ENCODE measurements around the gene AP3B1. TPM values are rescaled to one million over a fixed set of nuclear protein-coding genes. Genes with fewer than 3 reads are reported as not detected.
"Not testable (repeated sequence)": the region's sequence is repeated elsewhere in the genome, so short reads cannot be mapped to it uniquely, and the experiment has no call there.

AP3B1 gene
- total RNA-seq, 1 donor from 2014 or later, result 40.9 TPM

DNA sequence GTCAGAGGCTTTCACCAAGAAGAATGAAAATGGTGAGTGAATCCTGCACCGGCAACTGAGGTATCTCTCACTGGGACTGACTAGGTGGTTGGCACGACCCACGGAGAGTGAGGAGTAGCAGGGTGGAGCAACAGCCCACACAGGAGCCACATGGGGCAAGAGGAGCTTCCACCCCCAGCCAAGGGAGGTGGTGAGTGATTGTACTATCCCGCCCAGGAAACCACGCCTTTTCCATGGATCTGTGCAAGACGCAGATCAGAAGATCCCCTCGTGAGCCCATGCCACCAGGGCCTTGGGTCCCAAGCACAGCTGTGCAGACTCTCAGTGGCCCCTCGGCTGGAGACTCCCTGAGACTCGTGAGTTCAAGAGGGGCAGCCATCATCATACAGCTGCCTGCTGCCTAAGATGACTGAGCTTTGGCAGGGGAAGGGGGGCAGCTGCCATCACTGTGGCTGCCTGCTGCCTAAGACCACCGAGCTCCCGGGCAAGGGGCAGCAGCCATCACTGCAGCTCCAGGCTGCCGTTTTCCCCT lies 229.5 kb downstream of the AP3B1 start:
- H3K36me3 Mint-ChIP-seq (ENCODE audit: low read depth), result peaks cover 24% of the 10 kb centered on the region
- no peak overlapping the region for H3K4me3 Mint-ChIP-seq
- intact Hi-C loops (cut with micrococcal nuclease), result no loop called here
- H3K9me3 Mint-ChIP-seq, result peaks cover 30% of the 10 kb centered on the region
- H3K27me3 Mint-ChIP-seq (ENCODE audit: insufficient read depth), result no peaks in the 10 kb centered on the region
- DNase-seq (ENCODE audit: low spot score), result no peak
- H3K4me1 Mint-ChIP-seq (ENCODE audit: low read depth), result no peaks in the 10 kb centered on the region
- H3K27ac Mint-ChIP-seq, result no peak overlapping the region

DNA sequence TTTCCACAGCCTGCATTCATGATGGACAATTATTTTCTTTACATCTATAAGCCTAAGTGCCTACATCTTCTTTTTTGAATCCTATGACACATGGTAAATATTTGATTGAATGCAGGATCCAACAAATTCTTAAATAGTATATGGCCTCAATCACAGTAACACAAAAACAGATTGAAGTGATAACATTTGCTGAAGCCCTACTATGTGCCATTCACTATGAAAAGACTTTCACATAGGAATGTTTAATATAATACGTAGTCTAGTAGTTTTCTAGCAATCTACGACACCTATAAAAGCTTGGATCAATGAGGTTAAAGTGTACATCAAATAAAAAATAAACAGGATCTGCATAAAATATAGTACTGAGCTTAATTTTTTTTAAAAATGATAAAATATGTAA lies 231.0 kb downstream of the AP3B1 start:
- intact Hi-C loops (cut with micrococcal nuclease), result no loop called here
- Mint-ChIP-seq H3K36me3 (ENCODE audit: low read depth) (peaks cover 18% of the 10 kb centered on the region), H3K9me3 (peaks cover 21% of the 10 kb centered on the region), H3K27me3 (ENCODE audit: insufficient read depth) (no peaks in the 10 kb centered on the region), H3K4me3 (no peak overlapping the region), H3K4me1 (ENCODE audit: low read depth) (no peaks in the 10 kb centered on the region), H3K27ac (no peak overlapping the region)
- DNase-seq (ENCODE audit: low spot score), result no peak

DNA sequence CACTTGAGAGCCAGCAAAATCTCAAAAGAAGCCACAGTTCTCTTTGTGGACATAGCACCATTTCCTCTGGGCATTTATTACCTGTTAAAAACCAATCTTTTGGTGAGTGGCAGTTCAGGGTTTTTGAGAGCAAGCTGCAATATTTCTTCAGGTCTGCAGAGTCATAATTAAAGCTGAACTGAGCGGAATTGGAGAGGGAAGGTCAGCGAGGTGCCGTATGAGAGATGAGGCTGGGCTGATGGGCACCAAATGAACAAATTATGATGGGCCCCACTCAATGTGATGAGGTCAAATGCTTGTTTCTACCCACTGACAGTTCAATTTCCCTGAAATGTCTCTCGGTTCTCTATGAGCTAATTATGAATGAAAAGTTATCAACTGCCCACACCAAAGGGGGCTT lies 231.9 kb downstream of the AP3B1 start:
- H3K27ac Mint-ChIP-seq, result no peak overlapping the region
- H3K9me3 Mint-ChIP-seq, result peaks cover 13% of the 10 kb centered on the region
- intact Hi-C loops (cut with micrococcal nuclease), result no loop called here
- H3K4me3 Mint-ChIP-seq, result no peak overlapping the region
- peaks cover 16% of the 10 kb centered on the region for H3K36me3 Mint-ChIP-seq (ENCODE audit: low read depth)
- no peak for DNase-seq (ENCODE audit: low spot score)
- no peaks in the 10 kb centered on the region for H3K4me1 Mint-ChIP-seq (ENCODE audit: low read depth)
- H3K27me3 Mint-ChIP-seq (ENCODE audit: insufficient read depth), result no peaks in the 10 kb centered on the region

DNA sequence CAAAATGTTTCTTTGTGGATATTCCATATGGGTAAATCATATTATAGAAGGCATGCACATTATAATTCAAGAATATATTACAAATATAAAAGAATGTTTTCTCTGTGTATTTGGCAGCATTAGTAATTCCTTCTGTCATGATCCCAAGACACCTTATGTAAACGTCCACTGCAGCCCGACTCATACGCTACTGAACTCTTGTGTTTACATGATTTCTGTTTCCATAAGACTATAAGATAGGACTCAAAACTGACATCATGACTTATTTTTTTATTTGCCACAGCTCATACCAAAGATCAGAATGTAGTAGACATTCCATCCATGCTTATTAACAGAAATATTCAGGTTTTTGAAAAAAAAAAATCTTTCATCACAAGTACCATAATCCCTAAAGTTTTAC lies 234.1 kb downstream of the AP3B1 start:
- Mint-ChIP-seq H3K4me1 (ENCODE audit: low read depth) (no peaks in the 10 kb centered on the region), H3K36me3 (ENCODE audit: low read depth) (peaks cover 3% of the 10 kb centered on the region), H3K27me3 (ENCODE audit: insufficient read depth) (no peaks in the 10 kb centered on the region), H3K27ac (no peak overlapping the region), H3K4me3 (no peak overlapping the region), H3K9me3 (no peaks in the 10 kb centered on the region)
- intact Hi-C loops (cut with micrococcal nuclease), result no loop called here
- DNase-seq (ENCODE audit: low spot score), result no peak

DNA sequence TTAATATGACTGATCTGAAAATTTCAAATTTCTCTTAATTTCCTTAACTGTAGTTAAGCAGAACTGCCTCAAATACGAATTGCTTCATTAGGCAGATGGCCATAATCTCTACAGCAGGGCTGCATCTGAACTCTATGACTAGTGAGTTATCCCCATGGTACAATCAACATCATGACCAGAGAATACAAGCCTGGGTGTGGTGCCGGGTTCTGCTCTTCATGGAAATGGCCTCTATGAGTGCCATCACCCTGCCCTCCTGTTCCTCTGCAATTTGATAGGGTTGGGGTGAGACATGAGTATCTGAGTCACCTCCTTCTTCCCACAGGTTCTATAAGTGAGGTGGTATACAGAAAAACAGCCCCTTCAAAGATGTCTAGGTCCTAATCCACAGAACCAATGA lies 235.9 kb downstream of the AP3B1 start:
- Mint-ChIP-seq H3K27me3 (ENCODE audit: insufficient read depth) (no peaks in the 10 kb centered on the region), H3K36me3 (ENCODE audit: low read depth) (peaks cover 3% of the 10 kb centered on the region), H3K9me3 (no peaks in the 10 kb centered on the region), H3K27ac (no peak overlapping the region), H3K4me1 (ENCODE audit: low read depth) (no peaks in the 10 kb centered on the region), H3K4me3 (no peak overlapping the region)
- no peak for DNase-seq (ENCODE audit: low spot score)
- intact Hi-C loops (cut with micrococcal nuclease), result no loop called here

DNA sequence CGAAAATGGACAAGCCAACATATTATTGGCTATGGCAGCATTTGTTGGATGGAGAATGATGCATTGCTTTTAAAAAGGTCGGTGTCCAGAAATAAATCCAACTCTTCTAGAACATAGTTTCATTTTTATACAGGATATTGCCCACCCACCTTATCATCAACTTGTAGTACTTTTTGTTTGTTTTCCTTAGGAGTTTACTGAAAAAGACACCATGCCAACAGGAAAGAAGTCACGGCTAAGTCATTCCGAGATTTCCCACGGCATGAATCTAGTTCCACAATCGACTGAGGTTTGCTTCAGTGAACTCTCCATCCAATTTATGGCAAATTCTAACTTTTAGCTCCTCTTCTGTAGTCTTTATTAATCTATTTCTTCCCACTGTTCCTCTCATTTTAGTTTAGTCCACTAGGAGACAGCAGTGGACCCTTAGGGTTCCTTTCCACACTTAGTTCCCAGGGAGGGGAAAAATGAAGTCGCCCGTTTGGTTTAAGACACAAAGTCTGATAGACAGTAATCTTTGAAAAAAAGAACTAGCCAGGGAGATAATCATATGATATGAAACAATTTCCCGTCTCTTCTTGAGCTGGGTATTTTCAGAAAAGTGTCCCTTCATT lies 237.5 kb downstream of the AP3B1 start:
- H3K4me3 Mint-ChIP-seq, result no peak overlapping the region
- intact Hi-C loops (cut with micrococcal nuclease), result no loop called here
- no peaks in the 10 kb centered on the region for H3K36me3 Mint-ChIP-seq (ENCODE audit: low read depth)
- H3K4me1 Mint-ChIP-seq (ENCODE audit: low read depth), result no peaks in the 10 kb centered on the region
- no peak overlapping the region for H3K27ac Mint-ChIP-seq
- no peaks in the 10 kb centered on the region for H3K9me3 Mint-ChIP-seq
- no peaks in the 10 kb centered on the region for H3K27me3 Mint-ChIP-seq (ENCODE audit: insufficient read depth)
- DNase-seq (ENCODE audit: low spot score), result no peak

- Mint-ChIP-seq H3K27ac (no peak overlapping the region), H3K4me1 (ENCODE audit: low read depth) (no peaks in the 10 kb centered on the region), H3K4me3 (no peak overlapping the region), H3K9me3 (no peaks in the 10 kb centered on the region), H3K27me3 (ENCODE audit: insufficient read depth) (no peaks in the 10 kb centered on the region), H3K36me3 (ENCODE audit: low read depth) (no peaks in the 10 kb centered on the region)
- DNase-seq (ENCODE audit: low spot score), result no peak
- intact Hi-C loops (cut with micrococcal nuclease), result no loop called here
Observed at GRCh38 chr5:78056053-78056452, 238.4 kb downstream of the AP3B1 start.

DNA sequence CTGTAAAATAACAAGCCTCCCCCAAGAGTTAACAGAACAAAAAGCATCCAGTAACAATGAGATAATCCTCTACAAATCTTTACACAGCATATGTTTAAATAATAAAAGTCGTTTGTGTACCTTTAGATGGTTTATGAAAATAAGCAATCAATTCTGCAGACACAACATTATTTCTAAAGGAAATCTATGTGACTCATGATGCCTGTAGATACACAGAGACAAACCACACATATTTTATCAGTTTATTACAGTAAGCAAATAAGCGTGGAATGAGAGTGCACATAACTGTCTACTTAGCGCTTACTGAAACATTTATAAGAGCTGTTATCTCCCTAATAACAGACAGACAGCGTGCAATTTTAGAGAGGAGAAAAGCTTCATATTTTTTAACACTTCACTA lies 243.6 kb downstream of the AP3B1 start:
- H3K36me3 Mint-ChIP-seq (ENCODE audit: low read depth), result peaks cover 4% of the 10 kb centered on the region
- DNase-seq (ENCODE audit: low spot score), result no peak
- no peaks in the 10 kb centered on the region for H3K4me1 Mint-ChIP-seq (ENCODE audit: low read depth)
- intact Hi-C loops (cut with micrococcal nuclease), result no loop called here
- H3K9me3 Mint-ChIP-seq, result no peaks in the 10 kb centered on the region
- no peak overlapping the region for H3K27ac Mint-ChIP-seq
- H3K27me3 Mint-ChIP-seq (ENCODE audit: insufficient read depth), result no peaks in the 10 kb centered on the region
- H3K4me3 Mint-ChIP-seq, result no peak overlapping the region

DNA sequence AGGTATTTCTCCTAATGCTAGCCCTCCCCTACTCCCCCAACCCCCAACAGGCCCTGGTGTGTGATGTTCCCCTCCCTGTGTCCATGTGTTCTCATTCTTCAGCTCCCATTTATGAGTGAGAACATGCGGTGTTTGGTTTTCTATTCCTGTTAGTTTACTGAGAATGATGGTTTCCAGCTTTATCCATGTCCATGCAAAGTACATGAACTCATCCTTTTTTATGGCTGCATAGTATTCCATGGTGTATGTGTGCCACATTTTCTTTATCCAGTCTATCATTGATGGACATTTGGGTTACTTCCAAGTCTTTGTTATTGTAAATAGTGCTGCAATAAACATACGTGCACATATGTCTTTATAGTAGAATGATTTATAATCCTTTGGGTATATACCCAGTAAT lies 247.7 kb downstream of the AP3B1 start:
- DNase-seq (ENCODE audit: low spot score); H3K9me3 Mint-ChIP-seq; H3K4me3 Mint-ChIP-seq; H3K27ac Mint-ChIP-seq; H3K4me1 Mint-ChIP-seq (ENCODE audit: low read depth); H3K27me3 Mint-ChIP-seq (ENCODE audit: insufficient read depth); intact Hi-C loops (cut with micrococcal nuclease): not testable (repeated sequence)
- H3K36me3 Mint-ChIP-seq (ENCODE audit: low read depth), result peaks cover 12% of the 10 kb centered on the region

- H3K4me3 Mint-ChIP-seq, result no peak overlapping the region
- no peaks in the 10 kb centered on the region for H3K9me3 Mint-ChIP-seq
- no peak overlapping the region for H3K27ac Mint-ChIP-seq
- H3K36me3 Mint-ChIP-seq (ENCODE audit: low read depth), result peaks cover 12% of the 10 kb centered on the region
- no peak for DNase-seq (ENCODE audit: low spot score)
- no peaks in the 10 kb centered on the region for H3K27me3 Mint-ChIP-seq (ENCODE audit: insufficient read depth)
- intact Hi-C loops (cut with micrococcal nuclease), result no loop called here
- no peaks in the 10 kb centered on the region for H3K4me1 Mint-ChIP-seq (ENCODE audit: low read depth)
Observed at GRCh38 chr5:78046006-78046405, 248.5 kb downstream of the AP3B1 start.

DNA sequence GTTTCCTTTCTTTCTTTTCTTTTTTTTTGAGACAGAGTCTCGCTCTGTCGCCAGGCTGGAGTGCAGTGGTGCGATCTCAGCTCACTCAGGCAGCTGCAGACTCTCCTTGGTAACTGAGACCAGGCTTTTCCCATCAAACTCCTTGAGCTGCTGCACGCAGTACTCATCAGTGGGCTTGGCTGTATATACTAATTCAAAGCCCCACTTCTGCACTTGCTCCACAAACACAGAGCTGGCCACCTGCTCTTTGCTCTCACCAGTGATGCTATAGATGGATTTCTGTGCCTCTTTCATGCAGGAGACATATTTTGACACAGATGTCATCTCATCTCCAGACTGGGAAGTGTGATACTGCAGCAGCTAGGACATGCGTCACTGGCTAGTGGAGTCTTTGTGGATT lies 252.7 kb downstream of the AP3B1 start:
- Mint-ChIP-seq H3K27me3 (ENCODE audit: insufficient read depth) (no peaks in the 10 kb centered on the region), H3K9me3 (no peaks in the 10 kb centered on the region), H3K4me3 (no peak overlapping the region), H3K27ac (no peak overlapping the region), H3K4me1 (ENCODE audit: low read depth) (no peaks in the 10 kb centered on the region), H3K36me3 (ENCODE audit: low read depth) (peaks cover 10% of the 10 kb centered on the region)
- intact Hi-C loops (cut with micrococcal nuclease), result no loop called here
- DNase-seq (ENCODE audit: low spot score), result no peak

- no peaks in the 10 kb centered on the region for H3K27me3 Mint-ChIP-seq (ENCODE audit: insufficient read depth)
- H3K9me3 Mint-ChIP-seq, result no peaks in the 10 kb centered on the region
- no peak for DNase-seq (ENCODE audit: low spot score)
- H3K36me3 Mint-ChIP-seq (ENCODE audit: low read depth), result no peaks in the 10 kb centered on the region
- no peak overlapping the region for H3K4me3 Mint-ChIP-seq
- no peaks in the 10 kb centered on the region for H3K4me1 Mint-ChIP-seq (ENCODE audit: low read depth)
- no peak overlapping the region for H3K27ac Mint-ChIP-seq
- intact Hi-C loops (cut with micrococcal nuclease), result no loop called here
Observed at GRCh38 chr5:78025540-78025939, 269.0 kb downstream of the AP3B1 start.

- Mint-ChIP-seq H3K27me3 (ENCODE audit: insufficient read depth) (no peaks in the 10 kb centered on the region), H3K4me3 (no peak overlapping the region), H3K4me1 (ENCODE audit: low read depth) (peaks cover 4% of the 10 kb centered on the region), H3K36me3 (ENCODE audit: low read depth) (peaks cover 2% of the 10 kb centered on the region), H3K9me3 (no peaks in the 10 kb centered on the region), H3K27ac (no peak overlapping the region)
- intact Hi-C loops (cut with micrococcal nuclease), result no loop called here
- no peak for DNase-seq (ENCODE audit: low spot score)
Observed at GRCh38 chr5:78019744-78020143, 274.8 kb downstream of the AP3B1 start.

Data from activated T-helper 1 cell treated with anti-CD3 and anti-CD28 coated beads, Interleukin-12 subunit alpha, Interleukin-12 subunit beta, Interleukin-2, Interleukin-4 antibody, amounts not matched to agents 30 ng/mL and 10 ng/mL and 1 ng/mL, durations not matched to agents 14 hours and 24 hours and 36 hours (primary cell).